GM13977 (cell line): ENCODE data around the gene MTHFD1.

ENCODE experiments used
- DNase-seq: peaks from one replicate; pipeline ENCODE4 v3.0.0; 2012; ENCODE audit warnings: low spot score
- in situ Hi-C: fragments of 300-500 bp; cut with MboI; formaldehyde crosslinking; loops from one replicate; pipeline ENCODE4 v1.12.0; 2022; ENCODE audit warnings: low sequenced_read_pairs, low pct_unique_long_range_greater_than_20kb, mixed read lengths, inconsistent platforms; ENCODE audit not compliant: unreplicated experiment
- TF ChIP-seq, protein P1 (sequence below): IDR thresholded peaks from 2 replicates; pipeline ENCODE4 v1.5.1; 2012; ENCODE audit warnings: mild to moderate bottlenecking, control low read depth; ENCODE audit not compliant: insufficient read depth; ENCODE audit errors: extremely low read depth, missing control alignments

Gene MTHFD1

DNA sequence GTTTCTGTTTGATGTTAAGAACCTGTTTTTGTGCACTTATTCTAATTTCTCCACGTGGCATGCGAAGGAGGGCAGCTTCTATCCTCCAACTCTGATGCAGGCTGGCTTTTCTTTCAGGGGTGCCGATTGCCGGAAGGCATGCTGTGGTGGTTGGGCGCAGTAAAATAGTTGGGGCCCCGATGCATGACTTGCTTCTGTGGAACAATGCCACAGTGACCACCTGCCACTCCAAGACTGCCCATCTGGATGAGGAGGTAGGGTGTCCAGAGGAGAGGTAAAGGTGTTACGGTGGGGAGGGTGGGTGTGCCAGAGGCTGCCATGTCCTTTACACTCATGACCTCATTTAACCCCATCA, 29.6 kb downstream of the MTHFD1 start:
- in situ Hi-C loops, result no loop called here
- TF ChIP-seq, protein P1, sequence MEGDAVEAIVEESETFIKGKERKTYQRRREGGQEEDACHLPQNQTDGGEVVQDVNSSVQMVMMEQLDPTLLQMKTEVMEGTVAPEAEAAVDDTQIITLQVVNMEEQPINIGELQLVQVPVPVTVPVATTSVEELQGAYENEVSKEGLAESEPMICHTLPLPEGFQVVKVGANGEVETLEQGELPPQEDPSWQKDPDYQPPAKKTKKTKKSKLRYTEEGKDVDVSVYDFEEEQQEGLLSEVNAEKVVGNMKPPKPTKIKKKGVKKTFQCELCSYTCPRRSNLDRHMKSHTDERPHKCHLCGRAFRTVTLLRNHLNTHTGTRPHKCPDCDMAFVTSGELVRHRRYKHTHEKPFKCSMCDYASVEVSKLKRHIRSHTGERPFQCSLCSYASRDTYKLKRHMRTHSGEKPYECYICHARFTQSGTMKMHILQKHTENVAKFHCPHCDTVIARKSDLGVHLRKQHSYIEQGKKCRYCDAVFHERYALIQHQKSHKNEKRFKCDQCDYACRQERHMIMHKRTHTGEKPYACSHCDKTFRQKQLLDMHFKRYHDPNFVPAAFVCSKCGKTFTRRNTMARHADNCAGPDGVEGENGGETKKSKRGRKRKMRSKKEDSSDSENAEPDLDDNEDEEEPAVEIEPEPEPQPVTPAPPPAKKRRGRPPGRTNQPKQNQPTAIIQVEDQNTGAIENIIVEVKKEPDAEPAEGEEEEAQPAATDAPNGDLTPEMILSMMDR, result no peak
- DNase-seq, result no peak

DNA sequence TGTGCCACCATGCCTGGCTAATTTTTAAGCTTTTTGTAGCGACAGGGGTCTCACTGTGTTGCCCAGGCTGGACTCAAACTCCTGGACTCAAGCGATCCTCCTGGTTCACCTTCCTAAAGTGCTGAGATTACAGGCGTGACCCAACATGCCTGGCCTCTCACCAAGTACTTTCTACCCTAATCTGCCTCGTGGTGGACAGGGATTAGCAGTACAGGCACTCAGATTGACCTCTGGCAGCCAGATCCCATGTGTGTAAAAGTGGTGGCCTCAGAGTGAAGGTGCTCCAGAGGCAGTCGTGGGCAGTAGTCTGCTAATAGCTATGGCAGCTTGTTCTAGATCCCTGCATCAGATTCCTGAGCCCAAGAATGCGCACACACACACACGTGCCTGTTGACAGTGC, 30.9 kb downstream of the MTHFD1 start:
- no peak for DNase-seq
- in situ Hi-C loops, result no loop called here
- TF ChIP-seq, protein P1, result no peak

DNA sequence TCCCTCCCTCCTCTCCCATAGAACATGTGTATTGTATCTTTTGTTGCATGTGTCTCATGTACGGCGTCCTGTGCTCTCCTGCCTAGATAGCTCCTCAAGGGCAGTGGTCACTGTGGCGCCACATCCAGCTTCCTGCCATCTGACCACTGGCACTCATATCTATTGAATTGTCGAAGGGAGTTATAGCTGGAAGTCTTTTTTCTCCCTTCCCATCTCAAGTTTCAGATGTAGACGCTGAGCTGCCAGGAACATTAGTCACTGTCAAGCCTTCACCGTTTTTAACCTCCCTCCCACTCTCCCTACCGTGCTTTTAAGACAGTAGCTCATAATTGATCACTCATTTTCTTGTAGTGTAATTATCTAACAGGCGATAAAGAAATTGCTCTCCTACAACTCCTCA, 33.0 kb downstream of the MTHFD1 start:
- in situ Hi-C loops, result no loop called here
- no peak for DNase-seq

DNA sequence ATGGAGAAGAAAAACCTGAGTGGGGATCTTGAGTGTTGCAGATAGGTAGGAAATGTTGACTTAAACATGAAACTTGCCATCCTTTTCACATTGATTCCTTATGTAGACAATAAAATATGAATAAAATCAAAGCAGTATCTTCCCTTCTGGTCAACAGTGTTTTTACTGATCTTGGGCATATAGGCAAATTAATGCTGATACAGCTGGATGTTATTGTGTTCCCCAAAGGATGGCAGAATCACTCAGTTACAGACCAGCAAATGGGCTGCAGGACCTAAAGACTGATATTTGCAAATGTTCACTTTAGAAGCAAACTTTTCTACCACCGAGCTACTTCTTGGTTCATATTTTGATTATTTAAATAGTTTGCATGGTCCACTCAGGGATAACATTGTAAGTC, 33.9 kb downstream of the MTHFD1 start:
- TF ChIP-seq, protein P1, result no peak
- DNase-seq, result no peak
- in situ Hi-C loops, result no loop called here

More for the DNA sequence above, 33.0 kb downstream of the MTHFD1 start:
- TF ChIP-seq, protein P1, result no peak

DNA sequence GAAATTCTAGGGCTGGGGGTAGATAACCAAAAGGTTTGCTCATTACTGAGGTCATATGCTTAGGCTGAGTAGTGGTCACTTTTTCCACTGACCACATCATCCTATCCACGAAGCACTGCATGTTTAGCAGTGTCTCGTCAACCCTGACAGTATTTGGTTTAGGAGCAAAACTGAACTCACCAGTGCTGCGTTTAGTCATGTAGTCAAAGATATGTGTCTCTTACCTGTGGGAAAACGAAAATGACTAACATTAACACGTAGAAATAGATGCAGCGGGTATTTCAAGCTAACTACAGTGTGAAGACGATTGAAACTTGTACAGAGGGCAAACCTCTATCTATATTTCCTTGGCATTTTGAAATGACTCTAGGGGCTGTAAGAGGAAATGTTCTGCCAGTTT, 34.6 kb downstream of the MTHFD1 start:
- in situ Hi-C loops, result no loop called here
- TF ChIP-seq, protein P1, result no peak
- DNase-seq, result no peak

DNA sequence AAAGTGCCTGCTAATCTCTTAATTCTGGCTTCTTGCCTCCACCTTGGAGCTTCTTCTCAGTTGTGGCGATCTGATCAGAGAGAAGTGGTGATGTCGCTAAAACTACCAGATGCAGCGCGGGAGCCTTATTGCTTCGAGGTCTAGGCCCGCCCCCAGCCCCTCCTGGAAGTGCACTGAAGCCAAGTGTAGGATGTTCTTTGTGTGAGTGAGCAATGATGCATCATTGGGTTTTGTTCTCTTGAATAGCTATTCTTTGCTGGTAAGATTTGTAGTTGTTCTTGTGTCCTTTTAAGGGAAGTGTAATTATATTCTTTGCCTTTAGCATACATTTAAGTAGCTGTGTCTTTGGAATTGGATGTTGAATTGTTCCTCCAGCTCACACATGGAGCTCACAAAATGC, 35.8 kb downstream of the MTHFD1 start:
- DNase-seq, result no peak
- in situ Hi-C loops, result no loop called here
- TF ChIP-seq, protein P1, result no peak

DNA sequence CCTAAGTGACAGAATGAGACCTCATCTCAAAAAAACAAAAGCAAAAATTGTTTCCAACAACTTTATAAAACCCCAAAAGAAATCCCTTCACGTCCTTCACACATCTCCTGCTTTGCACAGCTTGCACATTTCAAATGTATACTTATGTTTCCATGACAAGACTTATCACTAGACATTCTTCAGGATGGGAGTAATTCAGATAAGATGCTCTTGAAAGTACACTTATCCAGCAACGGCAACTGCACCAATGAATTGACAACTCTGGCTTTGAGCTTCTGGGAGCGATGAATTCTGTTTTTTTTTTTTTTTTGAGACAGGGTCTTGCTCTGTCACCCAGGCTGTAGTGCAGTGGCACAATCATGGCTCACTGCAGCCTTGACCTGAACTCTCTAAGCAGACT, 46.4 kb downstream of the MTHFD1 start:
- in situ Hi-C loops, result no loop called here
- DNase-seq, result no peak
- TF ChIP-seq, protein P1, result no peak
